OCI-LY7 (cell line): ENCODE data around the gene MTMR2. TPM values are rescaled to one million over a fixed set of nuclear protein-coding genes. Genes with fewer than 3 reads are reported as not detected.

ENCODE experiments used
- BruUV-seq: library from RNA; stranded (reverse); fragments of 400-500 nt; replicated peaks from 2 replicates; lab custom pipeline; 2021; lab: Mats Ljungman, UMichigan
- CTCF ChIA-PET: fragments of 300-600 bp; sonication (Branson Sonifier 250); formaldehyde crosslinking; loops from one replicate; lab custom pipeline; 2022; ENCODE audit warnings: antibody characterized with exemption; ENCODE audit not compliant: unreplicated experiment; lab: Charles Lee
- POLR2A ChIA-PET: fragments of 300-600 bp; sonication (Branson Sonifier 250); formaldehyde crosslinking; loops from one replicate; lab custom pipeline; 2022; ENCODE audit warnings: antibody characterized with exemption; lab: Charles Lee
- DNase-seq: peaks from one replicate; pipeline ENCODE4 v3.0.0-alpha.2; 2015; ENCODE audit warnings: low spot score
- H2AFZ ChIP-seq: fragments of 200-600 bp; sonication (generic), shearing (Covaris generic); 2 replicates; pipeline ENCODE4 v1.6.1; 2014; ENCODE audit warnings: mild to moderate bottlenecking, antibody characterized with exemption, low read length, moderate library complexity
- H3K27ac ChIP-seq: fragments of 200-600 bp; sonication (generic); 2 replicates; pipeline ENCODE4 v1.5.1; 2014; ENCODE audit warnings: mixed run types, low read depth, mild to moderate bottlenecking, moderate library complexity, low read length, inconsistent platforms; ENCODE audit not compliant: poor library complexity, severe bottlenecking
- H3K36me3 ChIP-seq: fragments of 200-600 bp; sonication (generic); 2 replicates; pipeline ENCODE4 v1.6.1; 2014; ENCODE audit warnings: mild to moderate bottlenecking, antibody characterized with exemption, low read length, moderate library complexity, mixed read lengths; ENCODE audit not compliant: insufficient read depth
- H3K4me1 ChIP-seq: fragments of 200-600 bp; sonication (generic); 2 replicates; pipeline ENCODE4 v1.5.1; 2014; ENCODE audit warnings: mild to moderate bottlenecking, low read length; ENCODE audit not compliant: insufficient read depth, poor library complexity, severe bottlenecking
- H3K4me2 ChIP-seq: fragments of 200-600 bp; sonication (generic); 2 replicates; pipeline ENCODE4 v1.6.1; 2014; ENCODE audit warnings: mild to moderate bottlenecking, low read length
- H3K4me3 ChIP-seq: fragments of 200-600 bp; sonication (generic); 2 replicates; pipeline ENCODE4 v1.5.1; 2014; ENCODE audit warnings: mild to moderate bottlenecking, low read depth, low read length; ENCODE audit not compliant: poor library complexity, severe bottlenecking
- H3K79me2 ChIP-seq: fragments of 200-600 bp; sonication (generic); 2 replicates; pipeline ENCODE4 v1.6.1; 2016; ENCODE audit warnings: low read depth, mild to moderate bottlenecking, low read length, moderate library complexity, mixed read lengths; ENCODE audit not compliant: insufficient read depth
- H3K9me2 ChIP-seq: fragments of 200-600 bp; sonication (generic); 2 replicates; pipeline ENCODE4 v1.6.1; 2016; ENCODE audit warnings: mild to moderate bottlenecking, low read length, mixed read lengths; ENCODE audit not compliant: insufficient read depth
- H3K9me3 ChIP-seq: fragments of 200-600 bp; sonication (generic); 2 replicates; pipeline ENCODE4 v1.6.1; 2014; ENCODE audit warnings: mild to moderate bottlenecking, mixed run types, low read length, mixed read lengths
- H4K20me1 ChIP-seq: fragments of 200-600 bp; sonication (generic); 2 replicates; pipeline ENCODE4 v1.6.1; 2014; ENCODE audit warnings: mild to moderate bottlenecking, antibody characterized with exemption, low read length, moderate library complexity, mixed read lengths; ENCODE audit not compliant: insufficient read depth
- EZH2phosphoT487 ChIP-seq: fragments of 200-600 bp; sonication (generic); IDR thresholded peaks from 2 replicates; pipeline ENCODE4 v1.6.1; 2018; ENCODE audit warnings: low read depth, borderline replicate concordance, mild to moderate bottlenecking, mixed run types, antibody characterized with exemption, low read length, moderate library complexity, mixed read lengths
- intact Hi-C: fragments of 100-400 bp; cut with micrococcal nuclease; formaldehyde crosslinking; loops from one replicate; pipeline ENCODE4 v1.10.0; 2022; ENCODE audit not compliant: unreplicated experiment
- total RNA-seq, 2 experiments: library from RNA; depleted of rRNA in 1 of 2; stranded (reverse); fragments of >200 nt in 1 of 2; shearing (Covaris generic) in 1 of 2; gene quantifications; 2 replicates each; pipeline ENCODE4 v1.2.3, GENCODE V29; 2014 to 2022
- TF ChIP-seq, protein P1 (sequence below): fragments of 200-600 bp; sonication (generic); conservative IDR thresholded peaks from 2 replicates; pipeline ENCODE4 v1.5.1; 2014; ENCODE audit warnings: mild to moderate bottlenecking, antibody characterized with exemption, low read length, moderate library complexity, mixed read lengths

Gene MTMR2
- total RNA-seq, 2 experiments from 2014 or later, result 0.79 to 13.0 TPM

DNA sequence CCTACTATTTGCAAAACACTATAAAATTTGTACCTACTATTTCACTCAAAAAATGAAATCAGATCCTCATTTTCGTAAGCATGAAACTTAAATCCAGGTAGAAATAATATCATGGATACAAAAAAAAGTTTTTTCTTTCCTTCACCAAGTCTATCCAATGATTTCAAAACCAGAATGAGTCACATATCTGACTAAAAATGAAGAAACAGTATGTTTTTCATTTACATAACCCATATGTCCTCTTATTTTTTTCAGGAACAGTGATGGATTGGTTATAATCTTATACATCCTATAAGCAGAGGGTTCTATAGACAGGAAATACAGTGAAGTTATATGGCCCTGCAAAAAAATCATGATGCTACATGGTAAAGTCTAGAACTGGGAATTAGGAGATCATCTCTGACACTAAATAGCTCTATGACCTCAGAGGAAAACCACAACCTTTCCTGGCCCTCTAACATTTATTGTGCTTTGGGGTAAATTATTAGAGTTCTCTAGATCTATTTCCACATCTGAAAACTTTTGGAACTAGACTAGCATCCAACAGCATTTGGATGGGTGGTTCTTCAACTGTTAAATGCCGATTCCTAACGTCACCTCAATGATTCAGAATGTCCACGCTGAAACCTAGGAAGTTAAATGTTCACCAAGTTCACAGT, 10.9 kb downstream of the MTMR2 start:
- Histone ChIP-seq H3K36me3 (no peaks in the 10 kb centered on the region), H4K20me1 (no peaks in the 10 kb centered on the region), H3K4me2 (no peak overlapping the region), H3K4me1 (no peaks in the 10 kb centered on the region), H3K79me2 (no peaks in the 10 kb centered on the region), H3K27ac (no peak overlapping the region), H3K9me3 (no peaks in the 10 kb centered on the region), H2AFZ (no peak overlapping the region), H3K9me2 (no peaks in the 10 kb centered on the region), H3K4me3 (no peak overlapping the region)
- ChIA-PET POLR2A (no interaction called here), CTCF (no interaction called here)
- intact Hi-C loops, result no loop called here
- BruUV-seq, result no TSS peak
- TF ChIP-seq, protein P1, sequence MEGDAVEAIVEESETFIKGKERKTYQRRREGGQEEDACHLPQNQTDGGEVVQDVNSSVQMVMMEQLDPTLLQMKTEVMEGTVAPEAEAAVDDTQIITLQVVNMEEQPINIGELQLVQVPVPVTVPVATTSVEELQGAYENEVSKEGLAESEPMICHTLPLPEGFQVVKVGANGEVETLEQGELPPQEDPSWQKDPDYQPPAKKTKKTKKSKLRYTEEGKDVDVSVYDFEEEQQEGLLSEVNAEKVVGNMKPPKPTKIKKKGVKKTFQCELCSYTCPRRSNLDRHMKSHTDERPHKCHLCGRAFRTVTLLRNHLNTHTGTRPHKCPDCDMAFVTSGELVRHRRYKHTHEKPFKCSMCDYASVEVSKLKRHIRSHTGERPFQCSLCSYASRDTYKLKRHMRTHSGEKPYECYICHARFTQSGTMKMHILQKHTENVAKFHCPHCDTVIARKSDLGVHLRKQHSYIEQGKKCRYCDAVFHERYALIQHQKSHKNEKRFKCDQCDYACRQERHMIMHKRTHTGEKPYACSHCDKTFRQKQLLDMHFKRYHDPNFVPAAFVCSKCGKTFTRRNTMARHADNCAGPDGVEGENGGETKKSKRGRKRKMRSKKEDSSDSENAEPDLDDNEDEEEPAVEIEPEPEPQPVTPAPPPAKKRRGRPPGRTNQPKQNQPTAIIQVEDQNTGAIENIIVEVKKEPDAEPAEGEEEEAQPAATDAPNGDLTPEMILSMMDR, result no peak
- no peak for TF ChIP-seq EZH2phosphoT487
- DNase-seq, result no peak

DNA sequence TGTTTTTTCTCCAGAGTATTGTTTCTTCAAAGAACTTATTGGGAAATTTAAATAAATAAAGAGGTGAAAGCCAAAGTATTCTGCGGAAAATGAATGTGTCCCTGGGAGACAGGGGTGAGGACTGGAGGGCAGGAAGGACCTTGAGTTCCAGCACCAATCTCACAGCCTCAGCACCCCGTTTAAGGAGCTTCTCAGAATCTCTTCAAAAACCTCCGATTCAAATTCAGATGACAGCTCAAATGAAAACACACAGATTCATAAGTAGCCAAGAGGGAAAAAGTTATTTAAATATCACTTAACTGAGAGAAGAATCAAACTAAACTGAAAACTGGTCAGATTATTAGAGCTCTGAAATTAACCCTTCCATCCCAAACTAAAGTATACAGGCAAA, 12.5 kb downstream of the MTMR2 start:
- Histone ChIP-seq H3K27ac (no peak overlapping the region), H3K4me2 (no peak overlapping the region), H3K79me2 (no peaks in the 10 kb centered on the region), H2AFZ (no peak overlapping the region), H4K20me1 (no peaks in the 10 kb centered on the region), H3K9me3 (no peaks in the 10 kb centered on the region), H3K4me3 (no peak overlapping the region), H3K36me3 (no peaks in the 10 kb centered on the region), H3K9me2 (no peaks in the 10 kb centered on the region), H3K4me1 (no peaks in the 10 kb centered on the region)
- intact Hi-C loops, result no loop called here
- CTCF ChIA-PET, result no interaction called here
- no TSS peak for BruUV-seq
- POLR2A ChIA-PET, result interaction anchor here (0.9 kb wide), 1 partner anchor 11 kb away, joined by 3 read pairs; no protein-coding TSS in a partner anchor
- no peak for DNase-seq
- no peak for TF ChIP-seq EZH2phosphoT487
- TF ChIP-seq, protein P1, result no peak

DNA sequence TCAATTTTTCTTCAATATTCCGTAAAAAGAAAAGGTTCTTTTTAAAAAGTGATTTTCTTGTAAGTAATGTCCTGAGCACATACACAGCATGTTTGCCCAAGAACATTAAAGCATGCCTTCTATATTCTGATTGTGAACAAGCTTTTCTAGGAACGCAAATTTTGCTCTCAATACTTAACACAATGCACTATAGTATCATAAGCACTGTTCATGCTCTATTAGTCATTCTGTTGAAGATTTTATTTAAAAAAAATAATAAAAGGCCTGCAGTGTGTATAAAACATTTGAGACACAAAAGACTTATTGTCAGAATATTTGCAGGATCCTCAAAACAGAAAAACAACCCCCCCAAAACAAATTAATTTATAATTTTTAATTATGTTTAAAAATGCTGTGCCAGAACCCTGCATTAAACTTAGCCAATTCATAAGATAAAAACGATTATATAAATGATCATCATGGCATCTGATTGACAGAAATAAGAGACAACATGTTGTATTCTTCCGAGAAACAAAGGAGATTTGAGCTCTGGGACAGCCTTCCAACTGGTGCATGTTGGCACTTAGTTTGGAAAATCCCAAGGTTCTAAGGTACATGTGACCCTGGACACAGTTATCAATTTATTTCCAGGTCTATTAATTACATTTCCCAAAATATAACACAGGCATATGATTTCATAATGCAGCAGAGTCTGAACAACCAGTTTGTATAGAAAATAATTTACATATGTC, 13.1 kb downstream of the MTMR2 start:
- Histone ChIP-seq H2AFZ (no peak overlapping the region), H3K9me2 (no peaks in the 10 kb centered on the region), H3K9me3 (no peaks in the 10 kb centered on the region), H3K79me2 (no peaks in the 10 kb centered on the region), H4K20me1 (no peaks in the 10 kb centered on the region), H3K36me3 (no peaks in the 10 kb centered on the region), H3K4me1 (no peaks in the 10 kb centered on the region), H3K27ac (no peak overlapping the region), H3K4me3 (no peak overlapping the region), H3K4me2 (no peak overlapping the region)
- no peak for TF ChIP-seq EZH2phosphoT487
- TF ChIP-seq, protein P1, result no peak
- CTCF ChIA-PET, result no interaction called here
- intact Hi-C loops, result no loop called here
- POLR2A ChIA-PET, result interaction anchor here (0.9 kb wide), 1 partner anchor 11 kb away, joined by 3 read pairs; no protein-coding TSS in a partner anchor
- no TSS peak for BruUV-seq
- DNase-seq, result no peak
